Neural cell (in vitro differentiated cells): ENCODE results near the gene AFF3. TPM values are rescaled to one million over a fixed set of nuclear protein-coding genes. Genes with fewer than 3 reads are reported as not detected.

ENCODE experiments used
- H2AFZ ChIP-seq: fragments of 200-600, 300-800 bp; sonication (generic), shearing (Covaris generic); 2 replicates; pipeline ENCODE4 v1.6.0; 2014; ENCODE audit warnings: low read depth, mild to moderate bottlenecking, antibody characterized with exemption, low read length, moderate library complexity
- H3F3A ChIP-seq: fragments of 200-600 bp; shearing (Covaris generic); 2 replicates; pipeline ENCODE4 v1.6.1; 2016; ENCODE audit warnings: mild to moderate bottlenecking, moderate library complexity, mixed read lengths, antibody characterized with exemption, low read length; ENCODE audit not compliant: insufficient read depth, poor library complexity, severe bottlenecking
- H3K27ac ChIP-seq: fragments of 200-600, 300-800 bp; sonication (generic), shearing (Covaris generic); 2 replicates; pipeline ENCODE4 v1.5.1; 2014; ENCODE audit warnings: mild to moderate bottlenecking, low read length, moderate library complexity
- H3K27me3 ChIP-seq: fragments of 300-800, 200-600 bp; sonication (generic), shearing (Covaris generic); 2 replicates; pipeline ENCODE4 v1.6.0; 2014; ENCODE audit warnings: mild to moderate bottlenecking, low read depth, low read length, moderate library complexity; ENCODE audit not compliant: insufficient read depth
- H3K36me3 ChIP-seq: fragments of 300-800, 200-600 bp; sonication (generic), shearing (Covaris generic); 2 replicates; pipeline ENCODE4 v1.5.1; 2014; ENCODE audit warnings: mild to moderate bottlenecking, antibody characterized with exemption, low read length, moderate library complexity; ENCODE audit not compliant: insufficient read depth
- H3K4me2 ChIP-seq: fragments of 300-800, 200-600 bp; sonication (generic), shearing (Covaris generic); 2 replicates; pipeline ENCODE4 v1.6.0; 2014; ENCODE audit warnings: mild to moderate bottlenecking, low read length
- H3K4me3 ChIP-seq: fragments of 300-800, 200-600 bp; sonication (generic), shearing (Covaris generic); 2 replicates; pipeline ENCODE4 v1.5.1; 2014; ENCODE audit warnings: mild to moderate bottlenecking, low read length, moderate library complexity
- H3K79me2 ChIP-seq: fragments of 200-600 bp; shearing (Covaris generic); replicated peaks from 2 replicates; pipeline ENCODE4 v1.6.0; 2014; ENCODE audit warnings: mild to moderate bottlenecking, low read length, moderate library complexity; ENCODE audit not compliant: insufficient read depth
- H3K9ac ChIP-seq: fragments of 300-800, 200-600 bp; sonication (generic), shearing (Covaris generic); 2 replicates; pipeline ENCODE4 v1.6.1; 2016; ENCODE audit warnings: mild to moderate bottlenecking, low read length, mixed read lengths
- H3K9me2 ChIP-seq: fragments of 200-600 bp; shearing (Covaris generic); 2 replicates; pipeline ENCODE4 v1.6.1; 2016; ENCODE audit warnings: mild to moderate bottlenecking, low read length, mixed read lengths; ENCODE audit not compliant: insufficient read depth
- H3K9me3 ChIP-seq: fragments of 200-600, 300-800 bp; sonication (generic), shearing (Covaris generic); 2 replicates; pipeline ENCODE4 v1.6.1; 2016; ENCODE audit warnings: mild to moderate bottlenecking, mixed run types, low read length, moderate library complexity, mixed read lengths
- H4K20me1 ChIP-seq: fragments of 200-600 bp; shearing (Covaris generic); 2 replicates; pipeline ENCODE4 v1.6.1; 2016; ENCODE audit warnings: mild to moderate bottlenecking, mixed run types; ENCODE audit not compliant: insufficient read depth
- EP300 ChIP-seq: fragments of 450-650 bp; conservative IDR thresholded peaks from 2 replicates; pipeline ENCODE4 v1.6.1; 2014; ENCODE audit warnings: antibody characterized with exemption, mild to moderate bottlenecking, moderate library complexity; ENCODE audit not compliant: poor library complexity, severe bottlenecking
- EZH2 ChIP-seq: fragments of 200-600, 300-800 bp; shearing (Covaris generic), sonication (generic); IDR thresholded peaks from 2 replicates; pipeline ENCODE4 v1.6.1; 2014; ENCODE audit warnings: antibody characterized with exemption, low read length, borderline replicate concordance, mild to moderate bottlenecking; ENCODE audit not compliant: insufficient read depth, poor library complexity, severe bottlenecking
- MXI1 ChIP-seq: fragments of 450-650 bp; conservative IDR thresholded peaks from 2 replicates; pipeline ENCODE4 v1.6.1; 2014; ENCODE audit warnings: antibody characterized with exemption, mild to moderate bottlenecking; ENCODE audit not compliant: poor library complexity, severe bottlenecking
- POLR2AphosphoS5 ChIP-seq: IDR thresholded peaks from 2 replicates; pipeline ENCODE4 v1.6.1; 2012
- RAD21 ChIP-seq: fragments of 450-650 bp; conservative IDR thresholded peaks from 2 replicates; pipeline ENCODE4 v1.6.1; 2014; ENCODE audit warnings: antibody characterized with exemption, mild to moderate bottlenecking, moderate library complexity
- REST ChIP-seq: IDR thresholded peaks from 2 replicates; pipeline ENCODE4 v1.6.1; 2012; ENCODE audit warnings: borderline replicate concordance
- SMC3 ChIP-seq: fragments of 450-650 bp; conservative IDR thresholded peaks from 2 replicates; pipeline ENCODE4 v1.6.1; 2014; ENCODE audit warnings: antibody characterized with exemption, mild to moderate bottlenecking, moderate library complexity; ENCODE audit not compliant: poor library complexity
- TAF1 ChIP-seq: IDR thresholded peaks from 2 replicates; pipeline ENCODE4 v1.6.1; 2012; ENCODE audit warnings: low read depth
- polyA plus RNA-seq: library from polyadenylated mRNA; depleted of rRNA; stranded (reverse); fragments of >200 nt; gene quantifications from 2 replicates; pipeline ENCODE4 v1.2.3, GENCODE V29; 2014
- TF ChIP-seq, protein P1 (sequence below): fragments of 450-650 bp; IDR thresholded peaks from 2 replicates; pipeline ENCODE4 v1.5.1; 2014; ENCODE audit warnings: antibody characterized with exemption, mild to moderate bottlenecking, moderate library complexity; ENCODE audit not compliant: poor library complexity, severe bottlenecking

Gene AFF3
- polyA plus RNA-seq, 1 donor from 2014 or later, result 5.1 TPM

- H2AFZ ChIP-seq, result no peak overlapping the region
- no peak overlapping the region for H3K9ac ChIP-seq
- no peak overlapping the region for H3K27ac ChIP-seq
- no peaks in the 10 kb centered on the region for H3F3A ChIP-seq
- no peak for TF ChIP-seq SMC3
- no peak for TF ChIP-seq REST
- no peak for TF ChIP-seq EZH2
- no peak for TF ChIP-seq EP300
- no peak for TF ChIP-seq TAF1
- no peak for TF ChIP-seq POLR2AphosphoS5
- TF ChIP-seq, protein P1, sequence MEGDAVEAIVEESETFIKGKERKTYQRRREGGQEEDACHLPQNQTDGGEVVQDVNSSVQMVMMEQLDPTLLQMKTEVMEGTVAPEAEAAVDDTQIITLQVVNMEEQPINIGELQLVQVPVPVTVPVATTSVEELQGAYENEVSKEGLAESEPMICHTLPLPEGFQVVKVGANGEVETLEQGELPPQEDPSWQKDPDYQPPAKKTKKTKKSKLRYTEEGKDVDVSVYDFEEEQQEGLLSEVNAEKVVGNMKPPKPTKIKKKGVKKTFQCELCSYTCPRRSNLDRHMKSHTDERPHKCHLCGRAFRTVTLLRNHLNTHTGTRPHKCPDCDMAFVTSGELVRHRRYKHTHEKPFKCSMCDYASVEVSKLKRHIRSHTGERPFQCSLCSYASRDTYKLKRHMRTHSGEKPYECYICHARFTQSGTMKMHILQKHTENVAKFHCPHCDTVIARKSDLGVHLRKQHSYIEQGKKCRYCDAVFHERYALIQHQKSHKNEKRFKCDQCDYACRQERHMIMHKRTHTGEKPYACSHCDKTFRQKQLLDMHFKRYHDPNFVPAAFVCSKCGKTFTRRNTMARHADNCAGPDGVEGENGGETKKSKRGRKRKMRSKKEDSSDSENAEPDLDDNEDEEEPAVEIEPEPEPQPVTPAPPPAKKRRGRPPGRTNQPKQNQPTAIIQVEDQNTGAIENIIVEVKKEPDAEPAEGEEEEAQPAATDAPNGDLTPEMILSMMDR, result no peak
- TF ChIP-seq RAD21, result no peak
- no peak for TF ChIP-seq MXI1
- H3K36me3 ChIP-seq, result no peaks in the 10 kb centered on the region
- no peak overlapping the region for H3K4me3 ChIP-seq
- H3K79me2 ChIP-seq, result no peaks in the 10 kb centered on the region
- no peak overlapping the region for H3K4me2 ChIP-seq
- H3K27me3 ChIP-seq, result no peaks in the 10 kb centered on the region
- H4K20me1 ChIP-seq, result no peaks in the 10 kb centered on the region
- H3K9me3 ChIP-seq, result no peaks in the 10 kb centered on the region
- H3K9me2 ChIP-seq, result no peaks in the 10 kb centered on the region
These were observed 43.1 kb upstream of the AFF3 start for GRCh38 chr2:100185516-100185915.

GRCh38 chr2:100185105-100185504 lies 42.7 kb upstream of the AFF3 start:
- no peak overlapping the region for H3K9ac ChIP-seq

More at GRCh38 chr2:100185105-100185504, 42.7 kb upstream of the AFF3 start:
- Histone ChIP-seq H2AFZ (no peak overlapping the region), H3K36me3 (no peaks in the 10 kb centered on the region), H3K9me3 (no peaks in the 10 kb centered on the region), H3K4me3 (no peak overlapping the region), H3K4me2 (no peak overlapping the region), H3K27me3 (no peaks in the 10 kb centered on the region), H3K9me2 (no peaks in the 10 kb centered on the region), H3K27ac (no peak overlapping the region), H4K20me1 (no peaks in the 10 kb centered on the region), H3F3A (no peaks in the 10 kb centered on the region), H3K79me2 (no peaks in the 10 kb centered on the region)
- TF ChIP-seq EP300, result no peak
- TF ChIP-seq REST, result no peak
- no peak for TF ChIP-seq SMC3
- no peak for TF ChIP-seq POLR2AphosphoS5
- TF ChIP-seq RAD21, result no peak
- no peak for TF ChIP-seq MXI1
- TF ChIP-seq EZH2, result no peak
- no peak for TF ChIP-seq TAF1
- TF ChIP-seq, protein P1, result no peak
